K562 (cell line): Measurements from ENCODE around the gene CDK9. TPM values are rescaled to one million over a fixed set of nuclear protein-coding genes. Genes with fewer than 3 reads are reported as not detected.

Source experiments
- ATAC-seq: fragments of 200-7000 bp; cut with Tn5 transposase; 3 replicates; pipeline ENCODE4 v1.9.1; 2020; ENCODE audit warnings: moderate library complexity
- BruUV-seq: library from RNA; stranded (reverse); fragments of 400-500 nt; replicated peaks from 2 replicates; lab custom pipeline; 2021; lab: Mats Ljungman, UMichigan
- CTCF ChIA-PET: fragments of 300-600 bp; formaldehyde crosslinking; extraction: SDS; loops from one replicate; lab custom pipeline; 2021; ENCODE audit warnings: low intra/inter-chr PET ratio; lab: Yijun Ruan, JAX
- POLR2A ChIA-PET: fragments of 300-600, 350-650 bp; sonication (Branson Sonifier 250); formaldehyde crosslinking; extraction: SDS; loops from one replicate; lab custom pipeline; 2021; ENCODE audit warnings: antibody characterized with exemption, inconsistent platforms; lab: Yijun Ruan, JAX
- DNase-seq, 4 experiments: peaks; one replicate each; pipeline versions ENCODE4 v3.0.0 to v3.0.0-alpha.2; 2011 to 2018; ENCODE audit warnings: low spot score in 3 of 4, mixed read lengths in 3 of 4; ENCODE audit errors: extremely low read depth in 1 of 4
- FAIRE-seq: peaks from 2 replicates; lab custom pipeline; 2011; peaks lifted over from hg19 to GRCh38; lab: Jason Lieb, UNC
- H2AFZ ChIP-seq: 2 replicates; pipeline ENCODE4 v1.6.0; 2011; ENCODE audit warnings: low read depth, low read length, control low read depth, inconsistent platforms
- H3K27ac ChIP-seq: fragments of 200-600 bp; 3 replicates; pipeline ENCODE4 v1.8.0; 2011; ENCODE audit warnings: low read depth, mild to moderate bottlenecking, control low read depth, inconsistent platforms, low read length, moderate library complexity, mixed read lengths; ENCODE audit errors: extremely low read depth
- H3K27me3 ChIP-seq, 2 experiments: fragments of 300-600 bp in 1 of 2; 2 replicates in 1 of 2; 3 replicates in 1 of 2; pipeline versions ENCODE4 v1.6.0 to v1.8.0; 2011; ENCODE audit warnings: inconsistent platforms in 2 of 2, low read length in 2 of 2, mild to moderate bottlenecking in 1 of 2, mixed read lengths in 1 of 2, moderate library complexity in 1 of 2; ENCODE audit not compliant: control insufficient read depth in 2 of 2, insufficient read depth in 2 of 2
- H3K36me3 ChIP-seq: fragments of 300-600 bp; 3 replicates; pipeline ENCODE4 v1.8.0; 2011; ENCODE audit warnings: mild to moderate bottlenecking, low read length, inconsistent platforms; ENCODE audit not compliant: control insufficient read depth, insufficient read depth
- H3K4me1 ChIP-seq, 2 experiments: fragments of 200-600 bp in 1 of 2; replicated peaks in 1 of 2; 2 replicates in 1 of 2; 3 replicates in 1 of 2; pipeline versions ENCODE4 v1.5.1 to v1.8.0; 2011; ENCODE audit warnings: inconsistent platforms in 2 of 2, low read length in 2 of 2, mild to moderate bottlenecking in 1 of 2, mixed read lengths in 1 of 2, moderate library complexity in 1 of 2; ENCODE audit not compliant: control insufficient read depth in 2 of 2, insufficient read depth in 2 of 2
- H3K4me2 ChIP-seq: 2 replicates; pipeline ENCODE4 v1.6.1; 2011; ENCODE audit warnings: low read length, control low read depth, inconsistent platforms, mixed read lengths; ENCODE audit not compliant: insufficient read depth
- H3K4me3 ChIP-seq: fragments of 200-600 bp; sonication (generic), shearing (Covaris generic); 2 replicates; pipeline ENCODE4 v1.5.1; 2016; ENCODE audit warnings: control low read depth, inconsistent platforms
- H3K79me2 ChIP-seq: fragments of 200-600 bp; 3 replicates; pipeline ENCODE4 v1.8.0; 2011; ENCODE audit warnings: low read length, inconsistent platforms; ENCODE audit not compliant: control insufficient read depth, insufficient read depth
- H3K9ac ChIP-seq, 2 experiments: 2 replicates each; pipeline versions ENCODE4 v1.6.0 to v1.6.1; 2011; ENCODE audit warnings: low read depth in 2 of 2, low read length in 2 of 2, control low read depth in 1 of 2, inconsistent platforms in 1 of 2, mild to moderate bottlenecking in 1 of 2, mixed read lengths in 1 of 2; ENCODE audit not compliant: insufficient read depth in 1 of 2
- H3K9me1 ChIP-seq: one replicate; pipeline ENCODE4 v1.6.0; 2011; ENCODE audit warnings: inconsistent platforms, mild to moderate bottlenecking, low read length, moderate library complexity; ENCODE audit not compliant: control insufficient read depth, insufficient read depth
- H3K9me3 ChIP-seq: replicated peaks from 2 replicates; pipeline ENCODE4 v1.5.1; 2011; ENCODE audit warnings: low read depth, low read length, inconsistent platforms; ENCODE audit not compliant: control insufficient read depth, insufficient read depth
- H4K20me1 ChIP-seq: replicated peaks from 2 replicates; pipeline ENCODE4 v1.6.1; 2011; ENCODE audit warnings: low read length, inconsistent platforms, mixed read lengths; ENCODE audit not compliant: control insufficient read depth, insufficient read depth
- ADNP ChIP-seq: fragments of 200-800 bp; sonication (Bioruptor generic); IDR thresholded peaks from 2 replicates; pipeline ENCODE4 v1.6.1; 2016; ENCODE audit warnings: missing genetic modification characterization, missing compliant biosample characterization
- ARID3B ChIP-seq: fragments of 250-450 bp; sonication (Bioruptor Pico); IDR thresholded peaks from 2 replicates; pipeline ENCODE4 v1.4.0; 2020; ENCODE audit warnings: borderline replicate concordance
- CEBPZ ChIP-seq: fragments of 150-350 bp; IDR thresholded peaks from 2 replicates; pipeline ENCODE4 v1.6.1; 2014; ENCODE audit warnings: low read depth, mild to moderate bottlenecking, low read length, borderline replicate concordance
- CHD2 ChIP-seq: IDR thresholded peaks from 2 replicates; pipeline ENCODE4 v1.6.1; 2011; ENCODE audit warnings: low read depth, low read length
- CHD4 ChIP-seq: fragments of 200-600 bp; sonication (generic); IDR thresholded peaks from 3 replicates; pipeline ENCODE4 v1.6.1; 2012; ENCODE audit warnings: low read depth, mild to moderate bottlenecking, mixed read lengths, low read length, inconsistent platforms; ENCODE audit not compliant: insufficient read depth, insufficient replicate concordance, poor library complexity, severe bottlenecking
- HDAC1 ChIP-seq, 2 experiments: fragments of 450-650 bp; IDR thresholded peaks; 2 replicates each; pipeline ENCODE4 v1.6.1; 2016 to 2017; ENCODE audit warnings: inconsistent platforms in 1 of 2, mild to moderate bottlenecking in 1 of 2, moderate library complexity in 1 of 2
- MYNN ChIP-seq, 2 experiments: sonication (generic); formaldehyde crosslinking in 1 of 2; IDR thresholded peaks; 2 replicates each; pipeline versions ENCODE4 v1.5.0 to v1.6.1; 2016 to 2020; ENCODE audit warnings: antibody characterized with exemption in 1 of 2, missing genetic modification reagents in 1 of 2
- PHF21A ChIP-seq: fragments of 450-650 bp; IDR thresholded peaks from 2 replicates; pipeline ENCODE4 v1.6.1; 2017; ENCODE audit warnings: low read depth, borderline replicate concordance
- RCOR1 ChIP-seq, 2 experiments: IDR thresholded peaks; 2 replicates each; pipeline ENCODE4 v1.6.1; 2012; ENCODE audit warnings: low read depth in 2 of 2, low read length in 2 of 2, borderline replicate concordance in 1 of 2, improper control_type of control experiment in 1 of 2
- THRA ChIP-seq: fragments of 450-650 bp; IDR thresholded peaks from 2 replicates; pipeline ENCODE4 v1.6.1; 2017; ENCODE audit warnings: mild to moderate bottlenecking, moderate library complexity
- ZFP1 ChIP-seq: fragments of 450-650 bp; formaldehyde crosslinking; IDR thresholded peaks from 2 replicates; pipeline ENCODE4 v1.4.0; 2020; ENCODE audit warnings: mild to moderate bottlenecking, mixed read lengths
- ZNF280A ChIP-seq: fragments of 450-650 bp; IDR thresholded peaks from 2 replicates; pipeline ENCODE4 v1.6.1; 2018; ENCODE audit warnings: mild to moderate bottlenecking, low read depth; ENCODE audit not compliant: partially characterized antibody
- WGBS: fragments of 100-300 bp; shearing (Covaris generic); methylation state at CpG from one replicate; pipeline ENCODE4 v1.1.6; 2016; ENCODE audit warnings: low coverage, mixed read lengths; ENCODE audit not compliant: insufficient coverage; ENCODE audit errors: missing lambda C conversion rate; 5-methylcytosine and 5-hydroxymethylcytosine counted together
- in situ Hi-C: fragments of 300-500 bp; cut with MboI; formaldehyde crosslinking; loops from 4 replicates; pipeline ENCODE4 v1.15.0; 2018; ENCODE audit warnings: inconsistent platforms, mixed read lengths
- intact Hi-C: fragments of 100-400 bp; cut with micrococcal nuclease; formaldehyde crosslinking; loops from 2 replicates; pipeline ENCODE4 v1.14.2; 2022
- polyA plus RNA-seq, 8 experiments: library from polyadenylated mRNA; depleted of rRNA in 4 of 8; stranded (reverse) in 5 of 8; unstranded in 3 of 8; fragments of >200 nt; fragmentation: Nextera tagmentation in 2 of 8; fragmentation: Illumina TruSeq in 1 of 8; extraction: Ambion mirVana in 2 of 8; extraction: Trizol in 1 of 8; gene quantifications; 2 replicates each; pipeline versions ENCODE4 v1.2.1 to v1.2.3, GENCODE V29; 2011 to 2014; ENCODE audit warnings: inconsistent platforms in 1 of 8, missing spikeins in 1 of 8
- total RNA-seq, 7 experiments: library from RNA; depleted of rRNA in 6 of 7; stranded (reverse); fragments of >200 nt in 6 of 7; fragmentation: Illumina TruSeq in 2 of 7; extraction: Trizol in 2 of 7; gene quantifications; 2 replicates each; pipeline versions ENCODE4 v1.2.1 to v1.2.3, GENCODE V29; 2011 to 2021; ENCODE audit warnings: low replicate concordance in 1 of 7

The CDK9 gene
- total and polyA plus RNA-seq, 9 of the 15 experiments (the other 6 are each of a cell fraction or from before 2014, with no cell fraction given), result 4.2 to 78.6 (median 33.0) TPM

GRCh38 chr9:127769101-127769500, 16.7 kb upstream of the CDK9 start:
- Histone ChIP-seq H3K36me3 (no peaks in the 10 kb centered on the region), H3K27ac (no peak overlapping the region), H3K9me3 (no peaks in the 10 kb centered on the region), H3K4me1 (peaks cover 19 to 31% of the 10 kb centered on the region in 2 experiments), H3K9me1 (no peaks in the 10 kb centered on the region), H2AFZ (no peak overlapping the region), H3K27me3 (no peaks in the 10 kb centered on the region), H3K4me2 (no peak overlapping the region), H3K79me2 (no peaks in the 10 kb centered on the region), H3K4me3 (no peak overlapping the region), H3K9ac (no peak overlapping the region), H4K20me1 (no peaks in the 10 kb centered on the region)
- ATAC-seq, result no peak
- intact Hi-C loops, result no loop called here
- WGBS, result 94% methylated on average over 4 of the region's 5 CpGs
- no TSS peak for BruUV-seq
- CTCF ChIA-PET, result no interaction called here
- in situ Hi-C loops, result loop anchor here (25.0 kb wide), 1 partner anchor 593 kb away; the partner anchor contains the start of gene URM1
- POLR2A ChIA-PET, result interaction anchor here (0.8 kb wide), 1 partner anchor 101 kb away, joined by 4 read pairs; no protein-coding TSS in a partner anchor
- FAIRE-seq, result no peak
- no peak for DNase-seq
- TF ChIP-seq THRA, result no peak
- TF ChIP-seq ZFP1 (CRISPR knock-in tag), result no peak
- no peak for TF ChIP-seq ZNF280A
- TF ChIP-seq MYNN (IDR thresholded peaks at IDR 0.05), result no peak
- no peak for TF ChIP-seq MYNN (CRISPR knock-in tag; IDR thresholded peaks at IDR 0.05)
- peak; percentile 29 for TF ChIP-seq CHD4
- no peak for TF ChIP-seq PHF21A
- 0 out of 4 replicates have a peak, but pooled peaks of 1 of the 2 experiments have one; percentile 5 for TF ChIP-seq RCOR1 (IDR thresholded peaks at IDR 0.05; ENCODE audit: borderline replicate concordance in 1 of 2, low read depth in 2 of 2, low read length in 2 of 2)
- no peak for TF ChIP-seq CHD2
- TF ChIP-seq ADNP, result peak; percentile 53; the same call in 1 of the 2 replicates
- 0 out of 4 replicates have a peak, but pooled peaks of 1 of the 2 experiments have one; percentile 25 for TF ChIP-seq HDAC1 (IDR thresholded peaks at IDR 0.05)
- TF ChIP-seq CEBPZ, result no peak
- TF ChIP-seq ARID3B, result no peak
